SK-N-SH treated with all-trans-retinoic acid at 6 μM for 48 hours (cell line): Measurements from ENCODE around the gene NTPCR.
"Not testable (repeated sequence)": the region's sequence is repeated elsewhere in the genome, so short reads cannot be mapped to it uniquely, and the experiment has no call there.

Experiments
- ATAC-seq: fragments of 200-7000 bp; cut with Tn5 transposase; 3 replicates; pipeline ENCODE4 v1.9.1; 2020; ENCODE audit warnings: mild to moderate bottlenecking, moderate library complexity
- BACH2 ChIP-seq: fragments of 250-450 bp; sonication (Bioruptor Pico); IDR thresholded peaks from 2 replicates; pipeline ENCODE4 v1.9.0; 2021; ENCODE audit warnings: mild to moderate bottlenecking, borderline replicate concordance
- CREB5 ChIP-seq: fragments of 250-450 bp; sonication (Bioruptor Pico); IDR thresholded peaks from 2 replicates; pipeline ENCODE4 v1.5.1; 2020; ENCODE audit warnings: low read depth, mild to moderate bottlenecking, moderate library complexity
- CSDC2 ChIP-seq: fragments of 250-450 bp; sonication (Bioruptor Pico); IDR thresholded peaks from 2 replicates; pipeline ENCODE4 v1.5.0; 2020; ENCODE audit warnings: mild to moderate bottlenecking, moderate library complexity
- ESRRG ChIP-seq: fragments of 250-450 bp; sonication (Bioruptor Pico); IDR thresholded peaks from 2 replicates; pipeline ENCODE4 v1.6.1; 2021; ENCODE audit warnings: mild to moderate bottlenecking
- GLIS3 ChIP-seq: fragments of 250-450 bp; sonication (Bioruptor Pico); IDR thresholded peaks from 2 replicates; pipeline ENCODE4 v1.5.0; 2020; ENCODE audit warnings: mild to moderate bottlenecking, moderate library complexity
- ISL1 ChIP-seq: fragments of 250-450 bp; sonication (Bioruptor Pico); IDR thresholded peaks from 2 replicates; pipeline ENCODE4 v2.1.2; 2022; ENCODE audit warnings: mild to moderate bottlenecking, moderate library complexity
- OSR1 ChIP-seq: fragments of 250-450 bp; sonication (Bioruptor Pico); IDR thresholded peaks from 2 replicates; pipeline ENCODE4 v1.8.0; 2022; ENCODE audit warnings: moderate library complexity, mild to moderate bottlenecking, inconsistent platforms
- PATZ1 ChIP-seq: fragments of 250-450 bp; sonication (Bioruptor Pico); IDR thresholded peaks from 2 replicates; pipeline ENCODE4 v1.8.0; 2020; ENCODE audit warnings: mild to moderate bottlenecking, moderate library complexity, borderline replicate concordance
- POU6F1 ChIP-seq: fragments of 250-450 bp; sonication (Bioruptor Pico); IDR thresholded peaks from 2 replicates; pipeline ENCODE4 v1.8.0; 2021; ENCODE audit warnings: low read depth, mild to moderate bottlenecking, moderate library complexity, borderline replicate concordance
- PPARA ChIP-seq: fragments of 250-450 bp; sonication (Bioruptor Pico); IDR thresholded peaks from 2 replicates; pipeline ENCODE4 v1.5.0; 2020; ENCODE audit warnings: mild to moderate bottlenecking, borderline replicate concordance
- RARB ChIP-seq: fragments of 250-450 bp; sonication (Bioruptor Pico); IDR thresholded peaks from 2 replicates; pipeline ENCODE4 v1.8.0; 2021; ENCODE audit warnings: mild to moderate bottlenecking, moderate library complexity
- SNAI2 ChIP-seq: fragments of 250-450 bp; sonication (Bioruptor Pico); IDR thresholded peaks from 2 replicates; pipeline ENCODE4 v1.5.0; 2020; ENCODE audit warnings: mild to moderate bottlenecking, moderate library complexity
- TCF4 ChIP-seq: fragments of 250-450 bp; sonication (Bioruptor Pico); IDR thresholded peaks from 2 replicates; pipeline ENCODE4 v1.8.0; 2021; ENCODE audit warnings: mild to moderate bottlenecking, moderate library complexity, borderline replicate concordance
- TOX ChIP-seq: fragments of 250-450 bp; sonication (Bioruptor Pico); IDR thresholded peaks from 2 replicates; pipeline ENCODE4 v1.8.0; 2021; ENCODE audit warnings: mild to moderate bottlenecking, moderate library complexity, borderline replicate concordance
- ZC3H10 ChIP-seq: fragments of 250-450 bp; sonication (Bioruptor Pico); IDR thresholded peaks from 2 replicates; pipeline ENCODE4 v1.5.1; 2021; ENCODE audit warnings: mild to moderate bottlenecking, moderate library complexity
- ZFP3 ChIP-seq: fragments of 250-450 bp; sonication (Bioruptor Pico); IDR thresholded peaks from 2 replicates; pipeline ENCODE4 v1.5.0; 2020; ENCODE audit warnings: mild to moderate bottlenecking, moderate library complexity
- ZFP30 ChIP-seq: fragments of 450-650 bp; formaldehyde crosslinking; IDR thresholded peaks from 2 replicates; pipeline ENCODE4 v1.5.0; 2022; ENCODE audit warnings: mild to moderate bottlenecking, moderate library complexity
- ZNF565 ChIP-seq: fragments of 450-650 bp; formaldehyde crosslinking; conservative IDR thresholded peaks from 2 replicates; pipeline ENCODE4 v1.5.0; 2020; ENCODE audit warnings: low read depth, mild to moderate bottlenecking, moderate library complexity
- ZNF8 ChIP-seq: fragments of 450-650 bp; formaldehyde crosslinking; IDR thresholded peaks from 2 replicates; pipeline ENCODE4 v1.5.0; 2020; ENCODE audit warnings: mild to moderate bottlenecking, moderate library complexity
- TF ChIP-seq, protein P1 (sequence below): fragments of 250-450 bp; sonication (Bioruptor Pico); IDR thresholded peaks from 2 replicates; pipeline ENCODE4 v1.5.1; 2021; ENCODE audit warnings: mild to moderate bottlenecking, moderate library complexity
- TF ChIP-seq, protein P2 (sequence below): fragments of 250-450 bp; sonication (Bioruptor Pico); IDR thresholded peaks from 2 replicates; pipeline ENCODE4 v1.5.0; 2020; ENCODE audit warnings: mild to moderate bottlenecking, moderate library complexity

Gene NTPCR

GRCh38 chr1:232998646-232999045 lies 48.2 kb downstream of the NTPCR start:
- no peak for ATAC-seq
- TF ChIP-seq BACH2 (CRISPR knock-in tag) (no peak), ZNF565 (no peak), PPARA (no peak), CREB5 (CRISPR knock-in tag) (no peak), ZFP3 (CRISPR knock-in tag) (no peak), SNAI2 (CRISPR knock-in tag) (no peak), ESRRG (CRISPR knock-in tag) (no peak), ZFP30 (CRISPR knock-in tag) (no peak), GLIS3 (CRISPR knock-in tag) (no peak), ZC3H10 (CRISPR knock-in tag) (no peak), OSR1 (CRISPR knock-in tag) (no peak), CSDC2 (CRISPR knock-in tag) (no peak), ISL1 (CRISPR knock-in tag) (no peak), TOX (CRISPR knock-in tag) (no peak), ZNF8 (no peak), TCF4 (CRISPR knock-in tag) (no peak), RARB (no peak), POU6F1 (CRISPR knock-in tag) (no peak)
- TF ChIP-seq, protein P1, sequence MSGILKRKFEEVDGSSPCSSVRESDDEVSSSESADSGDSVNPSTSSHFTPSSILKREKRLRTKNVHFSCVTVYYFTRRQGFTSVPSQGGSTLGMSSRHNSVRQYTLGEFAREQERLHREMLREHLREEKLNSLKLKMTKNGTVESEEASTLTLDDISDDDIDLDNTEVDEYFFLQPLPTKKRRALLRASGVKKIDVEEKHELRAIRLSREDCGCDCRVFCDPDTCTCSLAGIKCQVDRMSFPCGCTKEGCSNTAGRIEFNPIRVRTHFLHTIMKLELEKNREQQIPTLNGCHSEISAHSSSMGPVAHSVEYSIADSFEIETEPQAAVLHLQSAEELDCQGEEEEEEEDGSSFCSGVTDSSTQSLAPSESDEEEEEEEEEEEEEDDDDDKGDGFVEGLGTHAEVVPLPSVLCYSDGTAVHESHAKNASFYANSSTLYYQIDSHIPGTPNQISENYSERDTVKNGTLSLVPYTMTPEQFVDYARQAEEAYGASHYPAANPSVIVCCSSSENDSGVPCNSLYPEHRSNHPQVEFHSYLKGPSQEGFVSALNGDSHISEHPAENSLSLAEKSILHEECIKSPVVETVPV (CRISPR knock-in tag) = no peak
- TF ChIP-seq, protein P2, sequence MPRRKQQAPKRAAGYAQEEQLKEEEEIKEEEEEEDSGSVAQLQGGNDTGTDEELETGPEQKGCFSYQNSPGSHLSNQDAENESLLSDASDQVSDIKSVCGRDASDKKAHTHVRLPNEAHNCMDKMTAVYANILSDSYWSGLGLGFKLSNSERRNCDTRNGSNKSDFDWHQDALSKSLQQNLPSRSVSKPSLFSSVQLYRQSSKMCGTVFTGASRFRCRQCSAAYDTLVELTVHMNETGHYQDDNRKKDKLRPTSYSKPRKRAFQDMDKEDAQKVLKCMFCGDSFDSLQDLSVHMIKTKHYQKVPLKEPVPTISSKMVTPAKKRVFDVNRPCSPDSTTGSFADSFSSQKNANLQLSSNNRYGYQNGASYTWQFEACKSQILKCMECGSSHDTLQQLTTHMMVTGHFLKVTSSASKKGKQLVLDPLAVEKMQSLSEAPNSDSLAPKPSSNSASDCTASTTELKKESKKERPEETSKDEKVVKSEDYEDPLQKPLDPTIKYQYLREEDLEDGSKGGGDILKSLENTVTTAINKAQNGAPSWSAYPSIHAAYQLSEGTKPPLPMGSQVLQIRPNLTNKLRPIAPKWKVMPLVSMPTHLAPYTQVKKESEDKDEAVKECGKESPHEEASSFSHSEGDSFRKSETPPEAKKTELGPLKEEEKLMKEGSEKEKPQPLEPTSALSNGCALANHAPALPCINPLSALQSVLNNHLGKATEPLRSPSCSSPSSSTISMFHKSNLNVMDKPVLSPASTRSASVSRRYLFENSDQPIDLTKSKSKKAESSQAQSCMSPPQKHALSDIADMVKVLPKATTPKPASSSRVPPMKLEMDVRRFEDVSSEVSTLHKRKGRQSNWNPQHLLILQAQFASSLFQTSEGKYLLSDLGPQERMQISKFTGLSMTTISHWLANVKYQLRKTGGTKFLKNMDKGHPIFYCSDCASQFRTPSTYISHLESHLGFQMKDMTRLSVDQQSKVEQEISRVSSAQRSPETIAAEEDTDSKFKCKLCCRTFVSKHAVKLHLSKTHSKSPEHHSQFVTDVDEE (CRISPR knock-in tag) = no peak

- ATAC-seq = no peak
- TF ChIP-seq ESRRG (CRISPR knock-in tag) = no peak
- no peak for TF ChIP-seq PPARA
- no peak for TF ChIP-seq ISL1 (CRISPR knock-in tag)
- no peak for TF ChIP-seq PATZ1 (CRISPR knock-in tag)
- TF ChIP-seq RARB = no peak
- TF ChIP-seq CREB5 (CRISPR knock-in tag) = no peak
- TF ChIP-seq TOX (CRISPR knock-in tag) = no peak
- TF ChIP-seq ZNF8 = no peak
Observed at GRCh38 chr1:232999956-233000625, 49.7 kb downstream of the NTPCR start.

DNA sequence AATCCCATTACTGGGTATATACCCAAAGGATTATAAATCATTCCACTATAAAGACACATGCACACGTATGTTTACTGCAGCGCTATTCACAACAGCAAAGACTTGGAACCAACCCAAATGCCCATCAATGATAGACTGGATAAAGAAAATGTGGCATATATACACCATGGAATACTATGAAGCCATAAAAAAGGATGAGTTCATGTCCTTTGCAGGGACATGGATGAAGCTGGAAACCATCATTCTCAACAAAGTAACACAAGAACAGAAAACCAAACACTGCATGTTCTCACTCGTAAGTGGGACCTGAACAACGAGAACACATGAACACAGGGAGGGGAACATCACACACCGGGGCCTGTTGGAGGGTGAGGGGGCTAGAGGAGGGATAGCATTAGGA lies 53.2 kb downstream of the NTPCR start:
- ATAC-seq = not testable (repeated sequence)
